Astrocyte of the hippocampus (primary cell): ENCODE data around the gene FLYWCH1.
A peak's percentile ranks its signal among the peaks of the same experiment; 100 is the strongest.

ENCODE experiments used
- DNase-seq: peaks from one replicate; pipeline ENCODE4 v3.0.0; 2011; ENCODE audit warnings: low read depth, low spot score

Gene FLYWCH1

GRCh38 chr16:2950773-2951172 lies 39.0 kb downstream of the FLYWCH1 start:
- DNase-seq = no peak

- DNase-seq = no peak
Observed at GRCh38 chr16:2952679-2953078, 40.9 kb downstream of the FLYWCH1 start.

- DNase-seq = no peak
Observed at GRCh38 chr16:2953706-2954627, 42.2 kb downstream of the FLYWCH1 start.

GRCh38 chr16:2954656-2955381 lies 43.1 kb downstream of the FLYWCH1 start:
- DNase-seq = no peak

- no peak for DNase-seq
Observed at GRCh38 chr16:2955438-2955778, 43.7 kb downstream of the FLYWCH1 start.

GRCh38 chr16:2955779-2956578 lies 44.2 kb downstream of the FLYWCH1 start:
- no peak for DNase-seq

GRCh38 chr16:2956579-2956956 lies 44.8 kb downstream of the FLYWCH1 start:
- no peak for DNase-seq

GRCh38 chr16:2959206-2959605 lies 47.5 kb downstream of the FLYWCH1 start:
- DNase-seq = no peak

GRCh38 chr16:2960183-2961010 lies 48.7 kb downstream of the FLYWCH1 start:
- no peak for DNase-seq

- DNase-seq = no peak
Observed at GRCh38 chr16:2962334-2963073, 50.8 kb downstream of the FLYWCH1 start.

- no peak for DNase-seq
Observed at GRCh38 chr16:2963074-2963722, 51.5 kb downstream of the FLYWCH1 start.

- peak; percentile 39 for DNase-seq
Observed at GRCh38 chr16:2963723-2964474, 52.2 kb downstream of the FLYWCH1 start, which contains the start of gene KREMEN2. Gene KREMEN2, plus strand, starts transcription at chr16:2964275. Its CDS starts 246 bp downstream, at chr16:2964521.

- DNase-seq = peak; percentile 45
Observed at GRCh38 chr16:2964475-2965336, 53.0 kb downstream of the FLYWCH1 start.

- no peak for DNase-seq
Observed at GRCh38 chr16:2966043-2966807, 54.5 kb downstream of the FLYWCH1 start.

GRCh38 chr16:2966808-2967191 lies 55.1 kb downstream of the FLYWCH1 start:
- peak; percentile 33 for DNase-seq

- no peak for DNase-seq
Observed at GRCh38 chr16:2967211-2967631, 55.5 kb downstream of the FLYWCH1 start.

GRCh38 chr16:2967721-2968161 lies 56.0 kb downstream of the FLYWCH1 start:
- DNase-seq = no peak
